ENCODE measurements around the gene HEXA.

- TF ChIP-seq CTCF (IDR thresholded peaks at IDR 0.05) (no peak), POLR2A (IDR thresholded peaks at IDR 0.05) (no peak)
Measured at GRCh38 chr15:72334842-72335241, 41.0 kb downstream of the HEXA start.
